ENCODE data around the gene BLCAP. TPM values are rescaled to one million over a fixed set of nuclear protein-coding genes. Genes with fewer than 3 reads are reported as not detected.

The BLCAP gene
- total and polyA plus RNA-seq, 2 experiments from 2014 or later = 62.2 to 64.8 TPM

- H3K27ac Mint-ChIP-seq = no peak overlapping the region
- H2AFZ ChIP-seq = no peak overlapping the region
- H4K20me1 ChIP-seq (replicated peaks; ENCODE audit: insufficient read depth) = no peaks in the 10 kb centered on the region
- no peaks in the 10 kb centered on the region for H3K9me3 Mint-ChIP-seq
- peaks cover 6% of the 10 kb centered on the region for H3K27me3 Mint-ChIP-seq (ENCODE audit: insufficient read depth, low read depth, poor library complexity)
- no peaks in the 10 kb centered on the region for H3K36me3 Mint-ChIP-seq (ENCODE audit: low read depth)
- DNase-seq (ENCODE audit: low spot score) (no peak), ATAC-seq (no peak)
- H3K27ac ChIP-seq (ENCODE audit: low read depth) = no peak overlapping the region
- no peak overlapping the region for H3K4me2 ChIP-seq
- H3K9me2 ChIP-seq (ENCODE audit: insufficient read depth) = no peaks in the 10 kb centered on the region
- no peaks in the 10 kb centered on the region for H3K27me3 ChIP-seq (ENCODE audit: insufficient read depth)
- peaks cover 23% of the 10 kb centered on the region for H3K4me1 Mint-ChIP-seq
- no peak overlapping the region for H3K4me3 Mint-ChIP-seq
- H3K4me1 ChIP-seq (ENCODE audit: insufficient read depth) = peaks cover 22% of the 10 kb centered on the region
- no peaks in the 10 kb centered on the region; the same call in 1 of the 2 replicates for H3K36me3 ChIP-seq (ENCODE audit: insufficient read depth)
- no peaks in the 10 kb centered on the region for H3K79me2 ChIP-seq (replicated peaks; ENCODE audit: insufficient read depth)
- H3F3A ChIP-seq (replicated peaks; ENCODE audit: low read depth) = no peaks in the 10 kb centered on the region
- TF ChIP-seq ZNF462 (CRISPR knock-in tag; IDR thresholded peaks at IDR 0.05) = no peak
- TF ChIP-seq CREB1 (CRISPR knock-in tag; IDR thresholded peaks at IDR 0.05; ENCODE audit: low read depth) = no peak
- no peak for TF ChIP-seq ZNF331 (CRISPR knock-in tag; IDR thresholded peaks at IDR 0.05; ENCODE audit: low read depth)
- TF ChIP-seq NANOG (IDR thresholded peaks at IDR 0.05; ENCODE audit: borderline replicate concordance) = no peak
- TF ChIP-seq STAT1 (IDR thresholded peaks at IDR 0.05; ENCODE audit: unreplicated experiment) = no peak
- no peak for TF ChIP-seq EZH2 (IDR thresholded peaks at IDR 0.05; ENCODE audit: low read depth, unreplicated experiment)
- no peak for TF ChIP-seq JUNB (IDR thresholded peaks at IDR 0.05; ENCODE audit: unreplicated experiment)
- no peak for TF ChIP-seq ZNF114 (CRISPR knock-in tag; IDR thresholded peaks at IDR 0.05)
- no peak for TF ChIP-seq CTCF (conservative IDR thresholded peaks at IDR 0.05; ENCODE audit: low read depth in 2 of 2)
- no peak for TF ChIP-seq EZH2phosphoT487 (IDR thresholded peaks at IDR 0.05; ENCODE audit: unreplicated experiment)
- TF ChIP-seq POLR2AphosphoS5 (IDR thresholded peaks at IDR 0.05; ENCODE audit: low read depth) = no peak
- no peak for TF ChIP-seq ETS1 (IDR thresholded peaks at IDR 0.05)
- TF ChIP-seq REST (IDR thresholded peaks at IDR 0.05; ENCODE audit: unreplicated experiment) = no peak
- no peak overlapping the region for H3K4me3 ChIP-seq
Measured at GRCh38 chr20:37562695-37563480, 35.2 kb upstream of the BLCAP start.

Data from GM23338 (cell line).